ENCODE data around the gene UQCRHL.
A peak's percentile ranks its signal among the peaks of the same experiment; 100 is the strongest.

GRCh38 chr1:15834406-15835204, 27.2 kb upstream of the UQCRHL start:
- TF ChIP-seq CTCF (IDR thresholded peaks at IDR 0.05 in 4 of 5, conservative IDR thresholded peaks at IDR 0.05 in 1 of 5) (peak in 1 of 5 experiments; percentile 15), POLR2A (IDR thresholded peaks at IDR 0.05) (peak; percentile 75 to 87)
